SH-SY5Y (cell line): Measurements from ENCODE around the gene TENM4.

Experiments used
- GATA2 ChIP-seq: IDR thresholded peaks from 2 replicates; pipeline ENCODE4 v1.6.1; 2011; ENCODE audit warnings: mild to moderate bottlenecking, low read depth, low read length
- GATA3 ChIP-seq: IDR thresholded peaks from 2 replicates; pipeline ENCODE4 v1.6.1; 2011; ENCODE audit warnings: low read depth, mild to moderate bottlenecking, low read length, moderate library complexity

GRCh38 chr11:79026803-79027445 lies 413.9 kb downstream of the TENM4 start:
- TF ChIP-seq GATA2 (no peak), GATA3 (no peak)
